Type B pancreatic cell (in vitro differentiated cells): ENCODE measurements around the gene TMEM53. TPM values are rescaled to one million over a fixed set of nuclear protein-coding genes. Genes with fewer than 3 reads are reported as not detected.

Experiments used
- DNase-seq: peaks from one replicate; pipeline ENCODE4 v3.0.0; 2021; ENCODE audit warnings: mixed read lengths; ENCODE audit not compliant: unreplicated experiment; ENCODE audit errors: extremely low spot score
- H3K27ac Mint-ChIP-seq: 2 replicates; pipeline ENCODE4 v1.8.0; 2021; ENCODE audit warnings: mild to moderate bottlenecking, mixed read lengths
- H3K27me3 Mint-ChIP-seq: 2 replicates; pipeline ENCODE4 v1.8.0; 2021; ENCODE audit warnings: mixed read lengths
- H3K36me3 Mint-ChIP-seq: 2 replicates; pipeline ENCODE4 v1.8.0; 2021; ENCODE audit warnings: mixed read lengths
- H3K4me1 Mint-ChIP-seq: one replicate; pipeline ENCODE4 v1.8.0; 2021; ENCODE audit warnings: mixed read lengths; ENCODE audit not compliant: unreplicated experiment
- H3K4me3 Mint-ChIP-seq: 2 replicates; pipeline ENCODE4 v1.8.0; 2021; ENCODE audit warnings: mild to moderate bottlenecking, mixed read lengths
- H3K9me3 Mint-ChIP-seq: 2 replicates; pipeline ENCODE4 v1.8.0; 2021; ENCODE audit warnings: mixed read lengths
- CTCF ChIP-seq: fragments of 200-600 bp; sonication (generic); conservative IDR thresholded peaks from 2 replicates; pipeline ENCODE4 v1.5.0; 2021; ENCODE audit warnings: antibody characterized with exemption, mild to moderate bottlenecking
- total RNA-seq: library from RNA; stranded (reverse); gene quantifications from 2 replicates; pipeline ENCODE4 v1.2.1, GENCODE V29; 2021; ENCODE audit warnings: low replicate concordance

The TMEM53 gene
- total RNA-seq, 1 donor from 2014 or later: 6.6 TPM

DNA sequence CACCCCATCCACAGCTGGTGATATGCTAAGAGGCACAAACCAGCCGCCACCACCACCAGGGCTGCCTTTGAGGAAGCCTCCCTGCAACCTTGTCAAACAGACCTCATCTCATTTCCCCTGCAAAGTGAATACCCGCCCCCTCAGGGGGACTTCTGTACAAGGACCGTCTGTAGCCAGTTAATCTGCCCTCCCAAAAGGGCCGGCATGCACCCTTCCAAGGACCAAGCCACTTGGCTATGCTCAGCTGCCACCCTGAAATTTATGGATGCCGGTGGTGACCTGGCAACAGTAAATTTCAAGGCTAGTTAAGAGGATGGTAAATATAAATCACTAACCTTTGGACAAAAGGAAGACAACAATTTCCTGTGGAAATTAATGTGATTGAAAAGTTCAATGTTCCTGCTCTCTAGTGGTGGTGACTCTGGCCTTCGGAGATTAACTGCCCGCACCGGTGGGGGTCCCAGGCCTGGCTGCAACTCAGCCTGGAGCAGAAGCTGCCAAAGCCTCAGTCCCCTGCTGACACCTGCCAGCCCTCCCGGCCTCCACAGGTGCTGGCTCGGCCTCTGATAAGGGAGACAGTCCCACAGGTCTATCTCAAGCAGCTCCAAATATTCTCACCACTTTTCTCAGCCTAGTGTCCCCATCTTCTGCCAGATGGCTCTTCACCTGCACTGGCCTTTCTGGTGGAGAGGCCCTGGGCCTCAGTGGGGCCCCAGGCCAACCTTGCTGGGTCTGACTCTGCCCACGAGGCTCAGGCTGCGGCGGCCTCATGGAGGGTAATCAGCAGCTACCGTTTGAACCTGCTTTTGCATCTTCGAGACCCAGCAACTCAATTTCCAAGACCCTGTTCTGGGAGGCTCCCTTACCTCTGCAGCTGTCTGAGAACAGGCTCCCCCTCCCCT lies 12.2 kb downstream of the TMEM53 start:
- peaks cover 4% of the 10 kb centered on the region for H3K4me1 Mint-ChIP-seq
- DNase-seq: no peak
- H3K36me3 Mint-ChIP-seq: no peaks in the 10 kb centered on the region
- no peak overlapping the region for H3K4me3 Mint-ChIP-seq
- H3K9me3 Mint-ChIP-seq: no peaks in the 10 kb centered on the region
- no peaks in the 10 kb centered on the region for H3K27me3 Mint-ChIP-seq
- H3K27ac Mint-ChIP-seq: no peak overlapping the region
- TF ChIP-seq CTCF: no peak

- DNase-seq: no peak
- no peaks in the 10 kb centered on the region for H3K27me3 Mint-ChIP-seq
- peaks cover 4% of the 10 kb centered on the region for H3K4me1 Mint-ChIP-seq
- TF ChIP-seq CTCF: no peak
- no peak overlapping the region for H3K27ac Mint-ChIP-seq
- no peak overlapping the region for H3K4me3 Mint-ChIP-seq
- no peaks in the 10 kb centered on the region for H3K9me3 Mint-ChIP-seq
- no peaks in the 10 kb centered on the region for H3K36me3 Mint-ChIP-seq
These were observed 14.1 kb downstream of the TMEM53 start for GRCh38 chr1:44660176-44660575.

DNA sequence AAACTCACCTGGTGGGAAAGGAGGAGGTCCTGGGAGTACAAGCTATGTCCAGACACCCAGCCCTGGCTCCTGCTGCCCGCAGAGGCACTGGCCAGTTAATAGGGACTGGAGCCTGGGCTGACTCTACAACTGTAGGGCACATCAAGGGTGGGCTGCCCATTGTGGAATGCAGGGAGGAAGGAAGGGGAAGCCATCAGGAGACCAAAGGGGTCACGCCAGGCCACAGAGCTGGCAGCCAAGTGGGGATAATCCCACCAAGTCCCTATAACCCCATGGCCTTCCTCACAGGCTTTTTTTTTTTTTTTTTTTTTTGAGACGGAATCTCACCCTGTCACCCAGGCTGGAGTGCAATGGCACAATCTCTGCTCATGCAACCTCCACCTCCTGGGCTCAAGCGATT lies 14.7 kb downstream of the TMEM53 start:
- Mint-ChIP-seq H3K27me3 (no peaks in the 10 kb centered on the region), H3K36me3 (no peaks in the 10 kb centered on the region), H3K4me1 (peaks cover 4% of the 10 kb centered on the region), H3K9me3 (no peaks in the 10 kb centered on the region), H3K27ac (no peak overlapping the region), H3K4me3 (no peak overlapping the region)
- TF ChIP-seq CTCF: no peak
- no peak for DNase-seq

GRCh38 chr1:44655609-44656008 lies 18.7 kb downstream of the TMEM53 start:
- peaks cover 8% of the 10 kb centered on the region for H3K36me3 Mint-ChIP-seq
- H3K9me3 Mint-ChIP-seq: no peaks in the 10 kb centered on the region
- no peaks in the 10 kb centered on the region for H3K27me3 Mint-ChIP-seq
- H3K4me1 Mint-ChIP-seq: peaks cover 5% of the 10 kb centered on the region
- H3K27ac Mint-ChIP-seq: peak overlapping the region; percentile 39
- DNase-seq: no peak
- peak; percentile 78 for TF ChIP-seq CTCF
- no peak overlapping the region for H3K4me3 Mint-ChIP-seq

- no peak for TF ChIP-seq CTCF
- Mint-ChIP-seq H3K27ac (no peak overlapping the region), H3K4me1 (peaks cover 12% of the 10 kb centered on the region), H3K9me3 (no peaks in the 10 kb centered on the region), H3K4me3 (no peak overlapping the region), H3K36me3 (peaks cover 9% of the 10 kb centered on the region), H3K27me3 (no peaks in the 10 kb centered on the region)
- DNase-seq: no peak
These were observed 19.6 kb downstream of the TMEM53 start for GRCh38 chr1:44654621-44655187.
